IPS-NIHi11 (cell line): ENCODE measurements around the gene SIM1.

Experiments
- DNase-seq: peaks from one replicate; pipeline ENCODE4 v3.0.0; 2012; ENCODE audit warnings: mixed read lengths, low spot score

Gene SIM1

DNA sequence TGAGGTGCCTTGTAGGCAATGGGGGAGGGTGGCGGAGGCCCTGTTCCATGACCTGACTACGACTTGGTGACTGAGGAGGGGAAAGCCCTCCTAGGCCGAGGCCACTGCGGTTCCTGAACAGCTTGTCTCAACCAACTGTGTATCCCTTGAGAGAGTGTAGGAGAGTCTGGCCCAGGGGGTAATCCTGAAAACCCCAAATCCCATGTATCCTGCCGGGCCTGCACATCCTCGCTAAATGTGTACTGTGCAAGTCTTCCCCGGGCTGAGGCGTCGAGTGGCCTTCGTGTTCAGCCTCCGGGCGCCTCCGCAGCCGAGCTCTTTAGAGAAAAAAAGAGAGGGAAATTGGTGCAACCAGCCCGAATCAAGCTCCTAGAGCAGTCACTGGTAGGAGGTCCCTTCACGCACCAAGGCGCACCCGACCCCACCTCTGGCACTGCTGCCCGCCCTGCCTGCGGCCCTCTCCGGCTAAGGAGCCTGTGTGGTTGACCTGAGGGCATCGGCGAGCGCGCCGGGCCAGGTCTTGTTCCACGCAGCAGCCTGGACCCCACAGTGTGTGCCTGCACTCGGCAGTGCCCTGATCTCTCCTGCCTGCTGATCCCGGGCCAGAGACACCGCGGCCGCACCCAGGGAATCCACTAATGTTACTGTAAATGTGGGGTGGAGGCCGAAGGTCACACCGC is 7.3 kb downstream of the SIM1 start:
- no peak for DNase-seq

DNA sequence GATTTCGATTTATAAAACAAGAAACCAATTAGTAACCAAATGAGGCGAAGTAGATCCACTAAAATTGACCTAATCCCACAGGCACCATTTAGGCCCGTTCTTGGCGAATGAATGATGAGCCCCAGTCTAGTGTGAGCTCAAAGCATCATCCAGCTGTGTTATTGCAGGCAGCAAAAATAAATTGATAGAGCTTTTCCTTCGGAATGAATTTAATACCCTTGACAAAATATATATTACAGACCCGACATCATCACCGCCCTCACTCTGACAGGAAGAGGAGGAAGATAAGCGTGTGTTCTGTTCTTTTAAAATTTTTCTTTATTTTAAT is 7.8 kb downstream of the SIM1 start:
- DNase-seq = no peak

- no peak for DNase-seq
Measured at GRCh38 chr6:100456141-100456907, 8.4 kb downstream of the SIM1 start.

DNA sequence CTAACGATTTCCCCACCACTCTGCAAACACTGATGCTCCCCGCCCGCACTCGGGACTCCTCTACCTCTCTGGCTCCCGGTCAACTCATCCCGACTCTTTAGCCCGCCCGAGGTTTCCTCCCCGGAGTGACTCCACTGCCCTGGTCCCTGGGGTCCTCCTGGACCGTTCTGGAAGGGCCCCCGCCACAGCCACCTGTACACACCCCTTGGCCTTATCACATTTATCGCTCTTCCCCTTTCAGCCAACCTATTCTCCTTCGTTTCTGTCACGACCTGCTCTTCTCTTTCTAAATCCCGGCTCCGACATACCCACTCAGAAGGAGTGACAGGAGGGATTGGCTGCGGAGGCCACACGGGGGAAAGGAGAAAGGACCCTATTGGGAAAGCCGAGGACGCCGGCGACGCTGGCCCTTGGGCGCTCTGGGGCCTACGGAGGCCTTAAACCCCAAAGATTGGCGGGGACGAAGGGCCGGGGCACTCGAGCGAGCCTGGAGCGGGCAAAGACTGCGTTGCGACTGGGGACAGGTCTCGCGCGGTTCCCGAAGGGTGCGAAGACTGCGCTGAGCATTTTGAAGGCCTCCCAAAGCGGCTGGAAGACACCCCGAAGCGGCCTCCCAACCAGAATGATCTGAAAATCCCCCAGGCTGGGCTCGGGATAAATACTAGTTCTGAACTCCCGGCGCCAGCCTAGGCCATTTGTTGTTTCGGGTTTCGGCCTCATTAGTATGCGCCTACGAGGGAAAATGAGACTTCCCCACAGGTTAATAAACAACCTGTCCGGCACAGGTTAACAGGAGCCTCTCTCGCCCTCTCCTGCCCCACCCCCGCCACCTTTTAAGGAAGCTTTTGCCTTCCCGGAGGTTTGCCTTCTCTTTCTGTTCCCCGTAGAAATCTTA is 9.2 kb downstream of the SIM1 start:
- DNase-seq = no peak

DNA sequence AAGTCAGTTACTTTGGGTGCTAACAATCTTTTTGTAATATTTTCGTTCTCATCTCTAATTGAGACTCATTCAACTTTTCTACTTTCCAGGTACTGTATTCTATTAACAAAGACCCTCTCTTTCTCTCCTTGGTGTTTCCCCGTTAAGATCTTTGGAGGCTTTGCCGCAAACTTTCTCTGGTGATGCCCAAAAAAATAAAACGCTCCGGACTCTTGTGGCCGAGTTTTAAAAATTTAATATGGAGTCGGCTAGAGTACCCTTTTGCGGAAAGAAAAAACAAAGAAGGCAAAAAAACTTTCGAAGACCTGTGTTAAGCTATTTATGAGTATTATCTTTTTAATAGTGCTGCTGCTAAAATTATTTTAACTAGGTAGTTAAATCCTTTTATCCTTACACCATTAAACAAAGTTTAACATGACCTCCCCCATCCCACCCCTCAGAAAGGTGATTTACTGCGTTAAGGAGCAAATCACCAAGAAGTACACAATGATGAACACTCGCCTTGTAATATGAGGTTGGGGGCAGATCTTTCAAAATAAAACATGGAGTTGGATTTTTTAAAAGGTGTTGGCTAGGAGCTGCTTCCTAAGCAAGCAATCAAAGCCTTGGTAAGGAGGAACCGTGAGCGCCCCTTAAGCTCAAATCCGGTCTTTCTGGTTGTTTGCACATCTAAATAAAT is 10.0 kb downstream of the SIM1 start:
- DNase-seq = no peak

DNA sequence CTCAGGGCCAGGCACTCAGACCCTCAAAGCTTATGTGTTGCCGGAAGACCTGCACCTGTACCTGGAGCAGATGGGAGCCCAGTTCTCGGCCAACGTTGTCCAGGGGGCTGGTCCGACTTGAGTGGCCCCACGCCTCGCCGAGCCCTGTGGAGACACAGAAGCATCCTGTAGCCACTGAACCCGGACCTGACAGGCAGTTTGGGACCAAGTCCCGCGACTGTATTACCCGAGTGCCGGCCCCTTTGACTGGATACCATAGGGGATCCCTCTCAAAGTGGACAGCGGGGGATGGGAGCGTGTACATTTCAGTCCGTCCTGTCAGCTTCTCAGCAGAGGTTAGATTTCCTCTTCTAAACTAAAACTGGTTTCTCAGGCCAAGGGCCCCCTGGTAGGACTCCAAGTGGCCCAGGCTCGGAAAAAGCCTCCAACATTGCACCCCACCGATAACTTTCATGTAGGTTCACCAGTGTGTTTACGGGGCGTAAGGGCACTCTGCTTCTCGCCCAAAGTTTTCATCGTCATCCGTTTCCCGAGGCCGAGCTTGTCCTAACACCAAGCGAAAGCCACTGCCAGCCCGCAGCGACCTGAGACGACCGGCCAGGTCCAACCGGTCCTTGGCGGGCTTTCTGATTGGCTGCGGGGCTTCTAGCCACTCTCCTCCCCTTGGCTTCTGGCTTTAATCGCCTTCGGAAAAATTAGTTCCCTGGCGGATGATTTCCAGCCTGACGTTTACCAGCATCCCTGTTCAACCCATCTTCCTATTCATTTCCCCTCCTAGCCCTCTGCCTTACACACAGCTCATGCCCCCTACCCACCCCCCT is 10.8 kb downstream of the SIM1 start:
- peak; percentile 82 for DNase-seq

- DNase-seq = no peak
Measured at GRCh38 chr6:100452998-100453397, 11.7 kb downstream of the SIM1 start.

GRCh38 chr6:100451577-100451976 is 13.1 kb downstream of the SIM1 start:
- DNase-seq = no peak

DNA sequence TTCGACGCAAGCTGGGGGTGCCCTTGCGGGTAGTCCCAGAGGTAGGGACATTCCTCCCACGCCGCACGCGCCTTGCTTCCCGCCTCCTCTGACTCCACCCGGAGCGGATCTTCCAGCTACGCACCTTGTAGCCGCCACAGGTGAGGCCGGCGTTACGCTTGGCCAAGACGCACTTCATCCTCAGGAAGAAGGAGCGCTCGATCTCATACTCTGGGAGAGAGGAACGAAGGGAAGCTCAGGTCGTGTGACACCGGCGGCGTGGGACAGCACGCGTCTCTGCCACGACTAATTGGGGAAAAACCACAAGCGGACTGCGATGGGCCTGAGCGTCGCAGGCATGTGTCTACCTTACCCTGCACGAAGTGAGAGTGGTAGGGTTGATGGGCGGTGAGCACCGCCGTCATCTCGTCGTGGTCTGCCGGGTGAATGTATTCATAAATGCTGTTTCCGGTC is 15.5 kb downstream of the SIM1 start:
- no peak for DNase-seq

- DNase-seq = no peak
Measured at GRCh38 chr6:100447900-100448748, 16.6 kb downstream of the SIM1 start.

GRCh38 chr6:100447081-100447899 is 17.4 kb downstream of the SIM1 start:
- DNase-seq = no peak

DNA sequence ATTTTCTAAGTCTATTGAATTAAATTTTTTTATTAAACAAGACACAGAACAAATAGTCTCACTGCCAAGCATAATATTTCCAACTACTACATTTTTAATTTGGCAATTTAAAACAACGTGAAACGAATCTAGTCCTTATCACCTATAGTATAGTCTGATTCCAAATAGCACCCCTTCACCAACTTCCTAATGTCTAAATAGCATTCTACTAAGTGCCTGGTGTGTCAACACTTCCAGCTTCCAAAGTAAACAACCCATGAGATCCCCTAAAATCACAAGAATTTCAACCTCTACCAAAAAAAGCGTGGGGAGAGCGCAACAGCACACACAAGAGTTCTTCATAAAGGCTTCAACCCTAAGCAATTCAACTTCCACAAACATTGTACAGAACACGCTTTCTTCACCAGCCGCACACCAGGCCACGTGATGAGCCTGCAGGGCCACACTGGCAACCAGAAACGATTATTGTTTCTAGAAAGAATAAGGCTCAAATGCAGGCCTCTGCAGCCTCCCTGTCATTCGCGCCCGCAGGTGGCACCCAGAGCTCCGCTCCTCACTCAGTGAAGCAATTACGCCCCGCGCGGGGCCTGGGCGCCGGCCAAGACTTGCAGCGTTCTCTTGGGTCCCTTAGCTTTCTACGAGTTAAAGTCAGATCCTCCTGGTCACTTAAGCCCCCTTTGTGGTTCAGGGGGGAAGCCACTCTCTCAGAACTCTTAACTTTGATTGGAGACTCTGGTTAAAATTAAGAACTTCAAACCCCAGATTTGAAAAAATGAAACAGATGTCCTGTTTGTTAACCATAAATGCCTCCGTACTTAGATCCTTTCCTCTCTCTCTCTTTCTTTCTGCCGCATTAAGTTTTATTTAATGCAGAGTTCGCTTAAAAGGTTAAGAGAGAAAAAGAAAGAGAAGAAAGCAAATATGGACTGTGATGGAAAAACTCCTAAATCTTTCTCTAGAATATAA is 18.3 kb downstream of the SIM1 start:
- DNase-seq = no peak

GRCh38 chr6:100445512-100445911 is 19.2 kb downstream of the SIM1 start:
- no peak for DNase-seq

DNA sequence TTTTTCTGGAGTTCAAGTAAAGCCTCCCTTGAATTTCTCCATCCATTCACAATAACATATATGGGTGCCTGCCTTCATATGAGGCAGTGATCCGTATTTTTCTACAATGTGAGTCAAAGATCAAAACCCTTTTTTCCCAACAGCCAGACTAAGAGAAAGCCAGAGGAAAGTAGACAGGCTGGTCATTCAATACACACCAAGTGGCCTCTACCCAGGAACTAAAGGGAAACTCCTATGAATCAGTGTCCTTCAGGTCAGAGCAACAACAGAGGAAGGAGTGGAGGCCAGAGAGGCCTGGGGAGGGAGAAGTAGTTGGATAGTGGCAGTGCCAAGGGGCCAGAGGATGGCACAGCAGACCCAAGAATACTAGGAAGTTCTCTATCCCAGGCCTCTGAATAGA is 23.8 kb downstream of the SIM1 start:
- no peak for DNase-seq

DNA sequence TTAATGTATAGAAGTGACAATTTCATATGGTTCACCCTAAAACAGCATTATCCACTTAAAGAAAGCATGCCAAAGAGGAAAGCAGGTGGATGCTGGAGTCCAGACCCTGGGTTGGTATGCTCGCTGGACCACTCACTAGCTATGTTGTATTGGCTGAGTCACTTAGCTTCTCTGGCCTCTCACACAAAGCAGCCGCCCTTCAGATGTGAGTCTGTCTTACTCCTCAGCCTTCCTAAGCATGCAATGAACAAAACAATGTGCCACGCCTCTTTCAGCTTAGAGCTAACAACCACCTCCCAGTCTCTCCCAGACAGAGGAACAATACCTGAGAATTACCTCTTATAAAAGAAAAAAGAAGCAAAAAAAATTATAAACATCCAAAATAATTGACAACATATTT is 29.4 kb downstream of the SIM1 start:
- peak; percentile 62 for DNase-seq

- DNase-seq = no peak
Measured at GRCh38 chr6:100433726-100434435, 30.8 kb downstream of the SIM1 start.

- DNase-seq = no peak
Measured at GRCh38 chr6:100432136-100432535, 32.6 kb downstream of the SIM1 start.

DNA sequence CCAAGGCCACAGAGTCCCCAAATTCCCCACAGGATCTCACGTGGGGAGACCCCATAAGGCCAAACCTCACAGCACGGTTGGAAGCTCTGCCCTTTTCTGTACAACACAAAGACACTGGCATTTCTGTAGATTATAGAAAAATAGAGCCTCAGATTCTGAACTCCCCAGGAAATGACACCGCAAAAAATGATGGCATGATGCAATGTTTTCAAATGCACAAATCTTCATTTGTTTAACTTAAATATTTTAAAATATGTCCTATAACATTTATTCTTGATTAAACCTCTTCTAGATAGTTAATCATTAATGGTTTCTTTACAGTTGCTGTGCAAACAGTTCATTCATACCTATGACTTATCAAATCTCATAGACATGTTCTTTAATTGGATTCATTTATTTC is 33.8 kb downstream of the SIM1 start:
- DNase-seq = no peak
